Neural cell (in vitro differentiated cells): ENCODE measurements around the gene SMG1. TPM values are rescaled to one million over a fixed set of nuclear protein-coding genes. Genes with fewer than 3 reads are reported as not detected.

ENCODE experiments used
- H2AFZ ChIP-seq: fragments of 200-600, 300-800 bp; sonication (generic), shearing (Covaris generic); 2 replicates; pipeline ENCODE4 v1.6.0; 2014; ENCODE audit warnings: low read depth, mild to moderate bottlenecking, antibody characterized with exemption, low read length, moderate library complexity
- H3F3A ChIP-seq: fragments of 200-600 bp; shearing (Covaris generic); 2 replicates; pipeline ENCODE4 v1.6.1; 2016; ENCODE audit warnings: mild to moderate bottlenecking, moderate library complexity, mixed read lengths, antibody characterized with exemption, low read length; ENCODE audit not compliant: insufficient read depth, poor library complexity, severe bottlenecking
- H3K27ac ChIP-seq: fragments of 200-600, 300-800 bp; sonication (generic), shearing (Covaris generic); 2 replicates; pipeline ENCODE4 v1.5.1; 2014; ENCODE audit warnings: mild to moderate bottlenecking, low read length, moderate library complexity
- H3K27me3 ChIP-seq: fragments of 300-800, 200-600 bp; sonication (generic), shearing (Covaris generic); 2 replicates; pipeline ENCODE4 v1.6.0; 2014; ENCODE audit warnings: mild to moderate bottlenecking, low read depth, low read length, moderate library complexity; ENCODE audit not compliant: insufficient read depth
- H3K36me3 ChIP-seq: fragments of 300-800, 200-600 bp; sonication (generic), shearing (Covaris generic); 2 replicates; pipeline ENCODE4 v1.5.1; 2014; ENCODE audit warnings: mild to moderate bottlenecking, antibody characterized with exemption, low read length, moderate library complexity; ENCODE audit not compliant: insufficient read depth
- H3K4me2 ChIP-seq: fragments of 300-800, 200-600 bp; sonication (generic), shearing (Covaris generic); 2 replicates; pipeline ENCODE4 v1.6.0; 2014; ENCODE audit warnings: mild to moderate bottlenecking, low read length
- H3K4me3 ChIP-seq: fragments of 300-800, 200-600 bp; sonication (generic), shearing (Covaris generic); 2 replicates; pipeline ENCODE4 v1.5.1; 2014; ENCODE audit warnings: mild to moderate bottlenecking, low read length, moderate library complexity
- H3K79me2 ChIP-seq: fragments of 200-600 bp; shearing (Covaris generic); replicated peaks from 2 replicates; pipeline ENCODE4 v1.6.0; 2014; ENCODE audit warnings: mild to moderate bottlenecking, low read length, moderate library complexity; ENCODE audit not compliant: insufficient read depth
- H3K9ac ChIP-seq: fragments of 300-800, 200-600 bp; sonication (generic), shearing (Covaris generic); 2 replicates; pipeline ENCODE4 v1.6.1; 2016; ENCODE audit warnings: mild to moderate bottlenecking, low read length, mixed read lengths
- H3K9me2 ChIP-seq: fragments of 200-600 bp; shearing (Covaris generic); 2 replicates; pipeline ENCODE4 v1.6.1; 2016; ENCODE audit warnings: mild to moderate bottlenecking, low read length, mixed read lengths; ENCODE audit not compliant: insufficient read depth
- H3K9me3 ChIP-seq: fragments of 200-600, 300-800 bp; sonication (generic), shearing (Covaris generic); 2 replicates; pipeline ENCODE4 v1.6.1; 2016; ENCODE audit warnings: mild to moderate bottlenecking, mixed run types, low read length, moderate library complexity, mixed read lengths
- H4K20me1 ChIP-seq: fragments of 200-600 bp; shearing (Covaris generic); 2 replicates; pipeline ENCODE4 v1.6.1; 2016; ENCODE audit warnings: mild to moderate bottlenecking, mixed run types; ENCODE audit not compliant: insufficient read depth
- CTCF ChIP-seq: fragments of 450-650 bp; IDR thresholded peaks from 2 replicates; pipeline ENCODE4 v1.5.1; 2014; ENCODE audit warnings: antibody characterized with exemption, mild to moderate bottlenecking, moderate library complexity; ENCODE audit not compliant: poor library complexity, severe bottlenecking
- EP300 ChIP-seq: fragments of 450-650 bp; conservative IDR thresholded peaks from 2 replicates; pipeline ENCODE4 v1.6.1; 2014; ENCODE audit warnings: antibody characterized with exemption, mild to moderate bottlenecking, moderate library complexity; ENCODE audit not compliant: poor library complexity, severe bottlenecking
- EZH2 ChIP-seq: fragments of 200-600, 300-800 bp; shearing (Covaris generic), sonication (generic); IDR thresholded peaks from 2 replicates; pipeline ENCODE4 v1.6.1; 2014; ENCODE audit warnings: antibody characterized with exemption, low read length, borderline replicate concordance, mild to moderate bottlenecking; ENCODE audit not compliant: insufficient read depth, poor library complexity, severe bottlenecking
- MXI1 ChIP-seq: fragments of 450-650 bp; conservative IDR thresholded peaks from 2 replicates; pipeline ENCODE4 v1.6.1; 2014; ENCODE audit warnings: antibody characterized with exemption, mild to moderate bottlenecking; ENCODE audit not compliant: poor library complexity, severe bottlenecking
- POLR2AphosphoS5 ChIP-seq: IDR thresholded peaks from 2 replicates; pipeline ENCODE4 v1.6.1; 2012
- RAD21 ChIP-seq: fragments of 450-650 bp; conservative IDR thresholded peaks from 2 replicates; pipeline ENCODE4 v1.6.1; 2014; ENCODE audit warnings: antibody characterized with exemption, mild to moderate bottlenecking, moderate library complexity
- REST ChIP-seq: IDR thresholded peaks from 2 replicates; pipeline ENCODE4 v1.6.1; 2012; ENCODE audit warnings: borderline replicate concordance
- SMC3 ChIP-seq: fragments of 450-650 bp; conservative IDR thresholded peaks from 2 replicates; pipeline ENCODE4 v1.6.1; 2014; ENCODE audit warnings: antibody characterized with exemption, mild to moderate bottlenecking, moderate library complexity; ENCODE audit not compliant: poor library complexity
- TAF1 ChIP-seq: IDR thresholded peaks from 2 replicates; pipeline ENCODE4 v1.6.1; 2012; ENCODE audit warnings: low read depth
- polyA plus RNA-seq: library from polyadenylated mRNA; depleted of rRNA; stranded (reverse); fragments of >200 nt; gene quantifications from 2 replicates; pipeline ENCODE4 v1.2.3, GENCODE V29; 2014

Gene SMG1
- polyA plus RNA-seq, 1 donor from 2014 or later: 26.3 TPM

GRCh38 chr16:18938986-18939385, 12.8 kb upstream of the SMG1 start:
- no peaks in the 10 kb centered on the region for H3K9me3 ChIP-seq
- no peaks in the 10 kb centered on the region for H3K79me2 ChIP-seq
- no peak for TF ChIP-seq POLR2AphosphoS5
- TF ChIP-seq CTCF: no peak
- no peak for TF ChIP-seq SMC3
- TF ChIP-seq MXI1: no peak
- TF ChIP-seq EZH2: no peak
- TF ChIP-seq REST: no peak
- no peak for TF ChIP-seq TAF1
- TF ChIP-seq EP300: no peak
- no peaks in the 10 kb centered on the region for H3K27me3 ChIP-seq
- no peaks in the 10 kb centered on the region for H3K9me2 ChIP-seq
- no peak overlapping the region for H3K4me2 ChIP-seq
- H4K20me1 ChIP-seq: no peaks in the 10 kb centered on the region
- H3K27ac ChIP-seq: no peak overlapping the region
- no peaks in the 10 kb centered on the region for H3F3A ChIP-seq
- no peak overlapping the region for H3K9ac ChIP-seq
- no peak overlapping the region for H2AFZ ChIP-seq
- H3K4me3 ChIP-seq: no peak overlapping the region
- H3K36me3 ChIP-seq: no peaks in the 10 kb centered on the region

GRCh38 chr16:18937390-18937789, 11.2 kb upstream of the SMG1 start:
- H3K4me2 ChIP-seq: no peak overlapping the region
- H3K9me3 ChIP-seq: no peaks in the 10 kb centered on the region
- no peaks in the 10 kb centered on the region for H3F3A ChIP-seq
- H3K36me3 ChIP-seq: no peaks in the 10 kb centered on the region
- no peaks in the 10 kb centered on the region for H3K9me2 ChIP-seq
- no peak overlapping the region for H3K4me3 ChIP-seq
- TF ChIP-seq SMC3 (no peak), EZH2 (no peak), CTCF (no peak), REST (no peak), RAD21 (no peak), POLR2AphosphoS5 (no peak), MXI1 (no peak), EP300 (no peak), TAF1 (no peak)
- no peak overlapping the region for H2AFZ ChIP-seq
- H3K27me3 ChIP-seq: no peaks in the 10 kb centered on the region
- H4K20me1 ChIP-seq: no peaks in the 10 kb centered on the region
- no peaks in the 10 kb centered on the region for H3K79me2 ChIP-seq
- no peak overlapping the region for H3K27ac ChIP-seq
- no peak overlapping the region for H3K9ac ChIP-seq
